Activated naive CD8-positive, alpha-beta T cell treated with anti-CD3 and anti-CD28 coated beads, Interleukin-2, amount 50 U/mL, for 16 hours (primary cell): ENCODE data around the gene KCNH1.

Source experiments
- DNase-seq: peaks from one replicate; pipeline ENCODE4 v3.0.0-alpha.2; 2020; ENCODE audit warnings: low read depth, low spot score

KCNH1 gene

DNA sequence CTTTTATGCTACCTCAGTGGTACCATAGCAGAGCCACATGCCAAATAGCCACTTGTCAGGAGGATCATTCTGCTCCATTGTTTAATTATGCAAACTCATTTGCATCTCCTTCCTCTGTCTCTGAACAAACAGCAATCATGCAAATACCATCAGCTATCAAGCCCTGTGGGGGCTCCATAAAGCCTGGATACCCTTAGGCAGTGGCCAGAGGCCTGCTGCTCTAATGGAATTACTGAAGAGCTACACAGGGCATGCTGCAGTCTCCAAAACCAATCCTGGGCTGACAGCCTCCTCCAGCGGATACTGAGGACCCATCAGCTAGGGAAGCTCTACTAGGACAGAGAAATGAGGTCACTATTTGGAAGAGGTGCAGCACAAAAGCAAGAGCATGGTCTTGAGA is 376.3 kb downstream of the KCNH1 start:
- DNase-seq, result no peak

DNA sequence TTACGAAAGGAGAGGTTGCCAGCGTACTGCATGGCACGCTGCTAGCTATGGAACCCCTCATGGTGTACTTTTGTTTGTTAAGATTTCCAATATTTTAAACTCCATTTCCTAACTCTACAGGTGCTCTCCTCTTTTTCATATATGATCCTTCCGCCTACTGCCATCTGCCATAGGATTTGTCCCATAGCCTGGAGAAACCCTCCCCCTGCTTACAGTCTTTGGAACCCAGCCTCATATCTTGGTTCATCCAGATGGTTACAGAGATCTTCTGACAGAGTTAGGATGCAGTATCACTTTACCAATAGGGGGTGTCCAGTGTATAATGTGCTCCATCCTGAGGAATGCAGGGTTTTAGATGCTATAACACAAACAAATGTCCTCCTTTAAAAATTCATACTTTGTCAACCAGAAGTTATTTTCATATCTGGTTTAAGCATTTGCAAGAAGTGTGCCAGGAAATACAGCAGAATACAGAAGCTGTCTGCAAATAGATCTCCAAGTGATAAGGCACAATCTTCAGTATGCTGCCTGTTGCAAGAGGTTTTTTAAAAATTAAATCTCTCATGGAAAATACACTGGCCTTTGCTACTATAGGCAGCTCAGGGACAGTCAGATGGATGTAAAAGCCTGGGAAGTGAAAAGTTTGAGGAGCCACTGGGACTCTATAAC is 377.8 kb downstream of the KCNH1 start:
- no peak for DNase-seq

DNA sequence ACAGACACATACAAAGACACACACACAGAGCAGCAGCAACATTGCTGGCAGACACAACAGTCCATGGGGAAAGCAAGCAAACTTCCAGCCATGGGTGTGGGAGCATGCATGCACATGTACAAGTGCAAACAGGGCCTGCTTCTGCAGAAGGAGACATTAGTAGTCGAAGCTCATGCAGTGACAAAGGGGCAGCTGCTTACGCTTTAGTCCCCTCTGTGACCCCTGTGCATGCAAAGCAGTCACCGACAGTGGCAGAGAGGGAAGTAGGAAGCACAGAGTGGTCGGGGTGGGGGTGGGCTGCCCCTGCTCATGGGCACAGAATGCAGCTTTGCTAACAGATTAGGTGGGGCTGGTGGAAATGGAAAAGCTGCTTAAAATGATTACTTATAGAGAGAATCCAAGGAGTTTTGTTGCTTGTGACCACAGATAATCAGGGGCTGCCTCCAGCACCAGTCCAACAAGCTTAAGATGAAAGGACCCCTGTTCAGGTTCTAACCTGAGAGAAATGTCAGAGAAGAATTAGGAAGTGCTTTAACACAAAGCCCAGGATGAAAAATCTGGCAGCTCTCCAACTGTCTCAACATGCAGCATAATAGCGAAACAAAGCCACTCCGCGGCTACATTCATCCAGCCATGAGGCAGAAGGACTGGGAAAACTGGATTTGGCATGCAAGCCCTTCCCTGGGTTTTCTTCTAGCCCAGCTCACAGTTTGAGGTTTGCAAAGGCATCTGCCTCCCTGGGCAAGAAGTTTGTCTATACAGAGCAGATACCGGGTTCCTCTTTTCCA is 378.9 kb downstream of the KCNH1 start:
- no peak for DNase-seq

DNA sequence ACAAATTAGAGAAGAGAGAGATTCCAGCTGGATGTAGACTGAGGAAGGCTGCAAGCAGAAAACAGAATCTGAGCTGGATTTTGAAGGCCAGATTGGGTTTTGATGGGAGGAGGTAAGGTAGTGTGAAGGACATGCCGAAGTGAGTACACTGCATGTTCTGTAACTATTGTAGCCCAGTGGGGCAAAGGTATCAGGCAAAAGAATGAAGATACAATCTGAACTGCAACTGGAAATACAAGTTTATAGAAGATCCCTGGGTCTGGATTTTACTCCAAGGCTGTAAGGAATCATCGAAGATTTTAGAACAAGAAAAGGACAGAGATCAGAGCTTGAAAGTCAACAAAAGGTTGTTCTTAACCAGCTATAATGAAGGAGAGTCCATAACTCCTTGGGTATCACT is 382.0 kb downstream of the KCNH1 start:
- DNase-seq, result no peak

DNA sequence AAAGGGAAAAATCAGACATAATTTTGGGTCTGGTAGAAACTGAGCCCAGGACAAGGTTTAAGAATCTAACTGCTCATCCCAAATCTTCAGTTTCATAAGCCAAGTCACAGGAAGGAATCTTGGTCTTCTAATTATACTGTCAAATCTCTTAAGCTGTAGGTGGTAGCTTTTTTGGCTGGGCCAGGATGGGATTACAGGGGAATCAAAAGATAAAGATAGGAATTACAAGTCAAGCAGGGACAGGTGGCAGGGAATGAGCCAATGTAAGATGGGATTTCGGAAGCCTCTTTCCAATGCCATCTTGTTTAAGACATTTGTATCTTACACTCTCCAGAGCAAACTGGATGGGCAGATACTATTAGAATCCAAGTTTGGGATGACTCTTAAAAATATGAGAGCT is 383.5 kb downstream of the KCNH1 start:
- DNase-seq, result no peak

DNA sequence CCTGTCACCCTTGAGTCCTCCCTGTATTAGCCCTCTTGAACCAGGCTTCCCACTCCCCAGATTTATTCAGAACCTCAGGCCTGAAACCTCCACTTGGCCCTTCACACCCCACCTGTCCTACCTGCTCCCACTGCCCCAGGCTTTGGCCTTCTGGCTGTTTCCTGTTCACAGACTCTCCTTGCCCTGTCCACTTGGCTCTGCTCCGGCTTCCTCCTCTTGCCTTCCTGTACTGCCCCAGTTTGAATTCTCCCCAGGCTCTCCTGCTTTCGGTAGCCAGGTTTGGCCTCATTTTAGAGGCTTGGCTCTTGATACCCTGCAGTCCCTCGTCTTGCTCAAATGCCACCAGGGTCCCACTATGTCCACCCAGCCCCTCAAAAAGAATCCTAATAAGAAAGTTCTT is 385.2 kb downstream of the KCNH1 start:
- no peak for DNase-seq

DNA sequence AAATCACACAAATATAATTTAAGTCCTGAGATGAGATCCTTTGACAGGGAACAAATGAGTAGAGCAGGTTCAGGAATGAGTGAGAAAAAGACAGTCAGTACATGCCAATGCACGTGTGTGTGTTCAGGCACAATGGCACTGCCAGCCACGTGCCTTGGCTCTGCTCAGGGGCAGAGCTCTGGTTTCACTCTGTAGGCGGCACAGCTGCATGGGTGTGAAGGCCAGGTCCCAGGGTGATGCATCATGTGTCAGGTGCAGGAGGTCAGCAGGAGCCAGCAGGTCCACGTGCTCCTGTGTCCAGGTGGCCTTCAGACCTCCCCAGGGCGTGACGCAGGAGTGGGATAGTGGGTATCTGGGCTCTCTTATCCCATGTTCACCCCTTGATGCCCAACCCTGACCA is 386.1 kb downstream of the KCNH1 start:
- DNase-seq, result no peak

DNA sequence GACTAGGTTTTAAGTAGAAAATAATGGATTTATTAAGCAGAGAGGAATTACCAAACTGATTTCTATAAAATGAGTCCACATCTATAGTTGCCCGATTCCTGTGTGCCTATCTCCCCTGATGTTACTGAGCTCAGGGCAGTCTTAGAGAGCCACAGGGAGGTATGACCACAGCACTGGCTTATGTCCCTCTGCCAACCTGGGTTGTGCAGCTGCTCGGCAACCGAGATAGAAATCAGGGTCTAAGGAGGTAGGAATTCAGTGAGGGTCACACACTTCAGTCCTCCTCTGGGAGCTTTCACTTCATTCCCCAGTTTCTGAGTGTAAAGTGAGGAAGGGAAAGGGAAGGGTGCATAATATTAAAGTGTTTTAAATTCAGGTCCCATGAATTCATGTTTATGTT is 386.8 kb downstream of the KCNH1 start:
- no peak for DNase-seq

DNA sequence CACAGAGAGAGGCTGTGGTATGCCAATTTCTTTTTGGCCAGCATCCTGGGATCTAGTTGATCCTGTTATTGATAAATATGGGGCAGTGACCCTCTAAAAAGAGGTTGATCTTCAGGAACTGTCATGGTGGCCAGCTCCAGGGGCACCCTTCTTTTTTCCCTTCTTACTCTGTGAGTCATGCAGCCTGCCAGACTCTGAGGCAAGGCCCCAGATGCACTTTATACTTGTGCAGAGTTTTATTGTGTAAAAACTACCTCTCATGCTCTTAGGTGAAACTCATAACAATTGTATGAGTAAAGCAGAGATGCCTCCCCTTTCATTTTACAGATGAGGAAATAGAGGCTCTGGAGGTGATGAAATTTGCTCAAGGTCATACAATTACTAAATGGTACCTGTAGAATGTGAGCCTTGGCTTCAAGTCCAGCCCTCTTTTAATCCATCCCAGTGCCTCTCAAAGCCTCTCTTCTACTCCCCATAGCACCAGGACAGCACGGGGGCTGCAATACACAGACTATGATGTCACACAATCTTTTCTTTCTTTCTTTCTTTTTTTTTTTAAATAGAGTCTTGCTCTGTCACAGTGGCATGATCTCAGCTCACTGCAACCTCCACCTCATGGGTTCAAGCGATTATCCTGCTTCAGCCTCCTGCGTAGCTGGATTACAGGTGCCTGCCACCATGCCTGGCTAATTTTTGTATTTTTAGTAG is 387.8 kb downstream of the KCNH1 start:
- no peak for DNase-seq

DNA sequence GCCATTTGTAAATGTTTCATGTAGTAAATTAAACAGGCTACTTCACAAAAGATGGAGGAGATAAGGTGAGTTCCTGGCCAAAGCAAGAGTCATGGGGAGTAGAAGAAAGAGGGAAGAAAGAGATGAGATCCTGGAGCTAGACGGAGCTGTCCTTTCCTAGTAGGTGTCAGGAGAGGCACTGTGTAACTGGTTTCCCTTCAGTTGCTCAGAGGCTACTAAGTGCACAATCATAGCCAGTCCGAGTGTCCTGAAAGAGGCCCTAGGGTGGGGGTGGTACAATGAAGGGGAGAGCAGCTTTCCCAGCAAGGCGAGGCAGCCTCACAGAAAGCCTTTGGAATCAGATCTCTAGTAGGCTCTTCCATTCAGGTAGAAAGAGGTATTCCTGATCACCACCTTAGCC is 390.9 kb downstream of the KCNH1 start:
- DNase-seq, result no peak

DNA sequence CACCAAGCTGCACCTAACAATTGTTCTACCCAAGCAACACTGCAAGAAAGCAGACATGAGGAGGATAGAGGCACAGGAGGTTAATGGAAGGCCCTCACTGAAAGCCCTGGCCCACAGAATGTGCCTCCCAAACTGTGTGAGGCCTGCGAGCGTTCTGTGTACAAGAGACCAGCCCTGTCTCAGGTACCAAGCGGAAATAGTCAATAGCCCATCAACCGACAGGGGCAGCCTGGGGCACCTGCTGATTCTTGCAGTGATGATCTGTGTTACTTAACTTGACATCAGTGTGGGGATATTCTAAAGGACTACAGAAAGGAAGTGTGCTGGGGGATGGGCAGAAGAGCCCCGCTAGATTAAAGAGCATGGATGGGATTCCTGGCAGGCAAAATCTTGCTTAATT is 392.4 kb downstream of the KCNH1 start:
- DNase-seq, result no peak

DNA sequence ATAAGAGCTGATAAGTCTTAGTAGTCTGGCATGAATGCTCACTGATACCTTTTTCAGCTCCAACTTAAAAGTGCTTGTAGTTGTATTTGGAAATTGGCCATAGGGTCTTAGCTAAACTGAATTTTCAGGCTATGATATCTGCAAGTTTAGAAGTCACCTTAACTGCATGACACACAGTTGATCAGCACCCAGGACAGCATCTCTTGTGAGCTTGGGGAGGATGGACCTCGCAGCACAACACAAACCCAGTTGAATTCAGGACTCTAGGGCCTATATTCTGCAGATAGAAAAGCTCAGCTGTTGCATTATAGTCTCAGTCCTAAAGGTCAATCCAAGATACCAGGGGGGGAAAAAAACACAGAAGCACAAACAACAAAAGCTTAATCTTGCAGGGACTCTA is 394.3 kb downstream of the KCNH1 start:
- DNase-seq, result no peak

DNA sequence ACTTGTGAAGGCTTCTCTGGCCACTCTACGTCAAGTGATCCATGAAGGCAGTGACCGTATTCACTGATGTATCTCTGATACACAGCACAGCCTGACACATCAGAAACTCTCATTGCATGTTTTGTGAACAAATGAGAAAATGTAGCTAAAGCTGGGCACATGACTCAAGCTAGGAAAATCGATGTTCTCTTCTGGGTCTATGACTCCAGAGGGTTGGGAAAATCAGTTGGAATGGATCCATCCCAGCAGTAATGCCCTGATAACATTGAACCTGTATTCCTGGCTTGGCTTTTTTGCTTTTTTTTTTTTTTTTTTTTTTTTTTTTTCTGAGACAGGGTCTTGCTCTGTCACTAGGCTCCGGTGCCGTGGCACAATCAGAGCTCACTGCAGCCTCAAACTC is 395.7 kb downstream of the KCNH1 start:
- DNase-seq, result no peak

DNA sequence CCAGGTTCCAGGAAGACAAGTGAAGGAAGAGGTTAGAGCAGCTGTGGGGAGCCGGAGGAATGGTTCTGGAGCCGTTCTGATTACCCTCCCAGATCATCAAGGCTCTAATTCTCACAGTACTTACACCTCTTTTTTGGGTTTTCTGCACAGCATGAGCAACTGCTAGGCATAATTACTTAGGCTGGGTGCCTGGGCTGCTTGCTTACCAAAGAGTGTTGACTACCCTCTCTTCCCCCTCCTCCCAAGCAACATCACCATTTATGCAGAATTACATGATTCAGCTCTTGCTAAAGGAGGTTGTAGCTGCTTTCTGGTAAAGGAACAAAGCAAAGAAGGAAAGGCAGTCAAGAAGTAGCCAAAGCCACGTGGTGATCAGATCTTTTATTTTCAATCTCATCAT is 397.2 kb downstream of the KCNH1 start:
- no peak for DNase-seq

DNA sequence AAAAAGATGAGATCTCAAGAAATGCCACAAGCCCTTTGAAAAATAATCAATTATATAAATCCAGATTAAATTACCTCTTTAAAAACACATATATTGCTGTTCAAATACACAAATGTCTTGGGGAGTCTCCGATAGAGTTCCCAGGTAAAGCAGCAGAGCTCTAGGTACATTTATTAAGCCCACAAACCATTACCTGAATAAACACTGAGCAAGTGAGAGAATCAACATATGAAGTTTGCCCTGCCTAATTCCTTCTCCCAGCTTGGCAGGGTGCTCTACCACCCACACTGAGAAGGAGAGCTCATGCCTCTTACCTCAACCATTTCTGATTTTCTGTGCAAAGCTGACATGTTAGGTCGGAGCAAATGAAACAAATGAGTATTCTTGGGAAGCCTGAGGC is 402.4 kb downstream of the KCNH1 start:
- DNase-seq, result no peak

DNA sequence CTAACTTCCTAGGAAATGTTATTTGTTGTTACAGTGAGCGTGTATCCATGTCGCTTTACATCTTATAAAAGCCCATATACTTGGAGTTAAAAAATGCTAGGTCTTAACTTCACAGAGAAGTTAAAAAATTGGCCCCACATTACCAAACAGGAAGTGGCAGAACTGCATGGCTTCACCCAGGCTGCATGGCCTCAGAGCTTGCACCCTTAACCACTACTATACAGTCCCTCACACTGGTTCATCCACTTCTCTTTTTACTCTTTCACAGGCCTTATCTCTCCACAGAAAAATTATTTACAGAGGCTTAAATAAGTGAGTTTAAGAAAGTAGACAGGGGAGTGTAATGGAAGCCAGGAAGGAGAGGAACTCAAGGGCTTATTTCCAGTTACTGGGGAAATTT is 402.8 kb downstream of the KCNH1 start:
- DNase-seq, result no peak

DNA sequence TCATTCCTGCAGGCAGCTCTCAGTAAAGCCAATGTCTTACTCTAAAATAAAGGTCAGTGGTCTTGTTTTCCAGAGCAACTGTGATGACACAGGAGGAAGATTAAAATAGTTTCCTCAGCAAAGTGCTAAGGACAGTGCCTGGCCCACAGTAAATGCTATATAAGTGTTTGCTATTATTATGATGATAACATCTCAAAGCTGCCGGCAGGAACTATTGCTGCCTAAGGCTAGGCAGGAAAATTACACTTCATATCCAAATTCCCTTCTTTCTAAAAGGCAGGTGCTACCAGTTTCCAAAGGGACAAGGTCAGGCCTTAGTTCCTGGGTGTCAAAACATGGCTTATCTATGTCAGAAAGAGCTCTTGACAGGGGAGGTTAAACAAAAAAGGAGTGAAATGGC is 403.9 kb downstream of the KCNH1 start:
- no peak for DNase-seq

DNA sequence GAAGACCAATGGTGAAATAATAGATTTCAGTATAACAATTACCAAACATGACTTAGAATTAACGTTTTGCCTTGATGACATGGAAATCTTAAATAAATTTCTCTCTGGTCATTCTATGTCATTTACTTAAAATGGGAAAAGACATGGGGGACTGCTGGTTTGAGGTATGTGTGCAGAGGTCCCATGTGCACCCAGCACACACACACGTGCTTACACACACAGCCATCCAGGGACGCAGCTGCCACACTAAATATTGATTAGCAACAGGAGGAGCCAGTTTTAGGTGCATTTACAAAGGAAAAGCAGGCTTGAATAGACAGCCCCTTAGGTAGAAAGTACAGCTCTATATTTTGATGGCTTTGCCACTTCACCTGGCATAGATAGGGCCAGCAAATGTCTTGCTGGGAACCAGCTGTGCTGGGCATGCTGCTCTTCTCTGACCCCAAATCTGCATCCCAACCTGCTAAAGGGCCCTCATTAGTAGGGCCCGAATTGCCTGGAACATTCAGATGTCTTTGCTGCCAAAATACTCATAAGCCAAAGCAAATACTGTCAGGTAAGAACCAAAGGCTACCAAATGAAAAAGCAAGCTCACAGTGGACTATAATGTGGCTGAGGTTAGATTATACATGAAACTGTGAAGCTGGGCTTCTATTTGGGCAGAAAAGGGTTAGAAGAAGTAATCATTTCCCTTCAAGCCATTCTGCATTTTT is 405.4 kb downstream of the KCNH1 start:
- DNase-seq, result no peak

DNA sequence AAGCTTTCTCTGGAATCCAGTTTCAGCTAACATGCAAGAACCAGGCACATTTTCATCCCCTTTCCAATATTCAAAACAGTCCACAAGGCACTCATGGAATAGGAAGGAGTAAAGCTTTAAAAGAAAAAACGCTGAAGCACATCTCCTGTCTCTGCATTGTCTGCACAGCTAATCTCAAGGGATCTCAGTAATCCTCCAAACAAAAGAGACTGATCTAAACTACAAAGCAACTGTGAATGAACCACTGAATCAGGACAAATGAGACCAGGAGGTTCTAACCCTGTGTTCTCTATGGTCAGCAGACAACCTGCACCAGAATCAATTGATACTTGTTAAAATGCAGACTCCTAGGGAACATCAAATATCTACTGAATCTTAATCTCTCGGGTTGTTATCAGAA is 406.2 kb downstream of the KCNH1 start:
- no peak for DNase-seq

DNA sequence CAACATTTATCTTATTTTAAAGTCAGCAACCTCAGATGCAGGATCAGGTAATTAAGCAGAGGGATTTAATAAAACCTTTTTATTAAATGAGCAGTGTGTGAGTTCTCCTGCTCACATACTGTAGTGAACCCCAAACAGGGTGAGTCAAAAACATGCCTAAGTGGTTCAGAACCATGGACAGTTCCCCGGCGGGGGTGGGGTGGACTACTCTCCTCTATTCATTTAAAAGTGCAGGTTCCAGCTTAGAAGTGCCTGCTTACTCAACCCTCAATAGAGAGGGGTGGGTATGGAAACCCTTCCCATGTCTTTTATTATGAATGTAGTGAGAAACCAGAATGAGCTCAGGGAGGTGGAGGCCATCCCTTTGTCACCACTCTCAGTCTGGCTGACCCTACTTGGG is 407.3 kb downstream of the KCNH1 start:
- DNase-seq, result no peak

DNA sequence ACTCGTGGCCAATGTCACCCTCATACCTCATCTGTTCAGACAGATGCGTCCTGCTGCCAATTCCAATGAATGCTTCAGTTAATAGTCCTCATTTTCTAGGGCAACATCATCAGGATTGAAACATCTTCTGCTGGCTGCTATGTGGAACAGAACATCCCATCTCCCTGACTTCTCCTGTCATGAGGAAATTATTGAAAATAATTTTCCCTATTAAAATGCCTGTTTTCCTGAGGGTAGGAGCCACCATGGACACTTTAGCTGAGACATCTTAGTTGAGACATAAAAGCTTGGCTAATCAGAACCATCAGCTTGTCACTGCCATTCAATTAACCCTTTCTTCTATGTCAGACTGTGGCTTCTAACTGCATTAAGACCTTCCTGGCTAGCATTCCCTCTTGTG is 409.2 kb downstream of the KCNH1 start:
- DNase-seq, result no peak

DNA sequence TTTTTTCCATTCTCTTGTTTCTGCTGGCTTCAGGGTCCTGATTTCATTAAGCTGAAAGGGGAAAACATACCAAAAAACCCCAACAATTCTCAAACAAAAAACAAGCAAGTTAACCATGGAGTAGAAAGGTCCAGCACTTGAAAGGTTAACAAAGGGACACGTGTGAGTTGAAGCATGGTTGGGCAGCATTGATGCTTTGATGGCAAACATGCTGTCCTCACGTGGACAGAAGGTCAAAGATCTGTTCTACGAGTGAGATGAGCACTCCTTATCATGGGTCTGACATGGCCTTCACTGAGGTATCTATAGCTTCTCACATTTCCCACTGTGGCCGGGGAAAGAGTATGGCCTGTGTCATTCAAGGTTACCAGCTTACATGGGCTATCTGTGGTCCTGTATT is 410.3 kb downstream of the KCNH1 start:
- no peak for DNase-seq
